Spleen (tissue), 7 donors: ENCODE measurements around the gene MFSD12.

Source experiments
- POLR2A ChIP-seq, 3 donors: fragments of 450-650 bp; IDR thresholded peaks; one replicate each; pipeline ENCODE4 v1.5.1; 2017; ENCODE audit warnings: antibody characterized with exemption in 3 of 3, mild to moderate bottlenecking in 1 of 3
- POLR2AphosphoS5 ChIP-seq, 3 donors: sonication (generic); formaldehyde crosslinking; IDR thresholded peaks; one replicate each; pipeline ENCODE4 v1.5.1; 2017; ENCODE audit warnings: antibody characterized with exemption in 3 of 3
- TF ChIP-seq, protein P1 (sequence below), 11 experiments: fragments of 200-600 bp in 7 of 11; fragments of 450-650 bp in 4 of 11; sonication (generic) in 4 of 11; IDR thresholded peaks in 8 of 11; conservative IDR thresholded peaks in 3 of 11; 1 replicate in 7 of 11; 2 replicates in 4 of 11; pipeline versions ENCODE4 v1.4.0 to v1.8.0; 2016 to 2021; ENCODE audit warnings: antibody characterized with exemption in 11 of 11, inconsistent platforms in 4 of 11, mild to moderate bottlenecking in 1 of 11
- donor health status: DM: no; HTN: no; CAD: no; lungs with moderate emphysema.
- donor health status: DM: no; HTN: no; CAD: no.
- donor health status: DM: no; HTN: no; CAD: no.

DNA sequence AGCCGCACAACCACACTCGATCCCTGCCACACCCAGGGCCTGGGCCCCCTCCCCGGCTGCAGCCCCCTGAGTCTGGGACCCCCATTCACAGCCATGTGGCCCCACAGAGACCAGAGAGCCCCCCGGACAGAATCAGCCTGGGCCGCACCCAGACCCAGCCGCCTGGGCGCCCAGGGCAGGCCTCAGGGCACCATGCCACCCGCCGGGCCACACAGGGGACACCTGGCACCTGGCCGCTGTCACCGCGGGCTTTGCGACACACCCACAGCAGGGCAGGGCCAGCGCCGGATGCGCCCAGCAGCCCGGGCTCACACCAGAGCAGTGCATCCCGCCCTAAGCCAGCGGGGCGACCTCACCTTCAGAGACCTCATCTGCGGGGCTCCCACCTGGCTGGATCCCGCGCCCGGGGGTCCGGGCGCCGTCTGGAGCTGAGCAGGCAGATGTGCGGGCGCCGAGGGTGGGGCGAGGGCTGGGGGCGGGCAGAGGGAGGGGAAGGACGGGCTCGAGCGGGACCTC lies 48.8 kb upstream of the MFSD12 start:
- TF ChIP-seq POLR2A (IDR thresholded peaks at IDR 0.05) (no peak), POLR2AphosphoS5 (IDR thresholded peaks at IDR 0.05) (peak in 2 of 3 donors; percentile 11 to 64)
- TF ChIP-seq, protein P1, sequence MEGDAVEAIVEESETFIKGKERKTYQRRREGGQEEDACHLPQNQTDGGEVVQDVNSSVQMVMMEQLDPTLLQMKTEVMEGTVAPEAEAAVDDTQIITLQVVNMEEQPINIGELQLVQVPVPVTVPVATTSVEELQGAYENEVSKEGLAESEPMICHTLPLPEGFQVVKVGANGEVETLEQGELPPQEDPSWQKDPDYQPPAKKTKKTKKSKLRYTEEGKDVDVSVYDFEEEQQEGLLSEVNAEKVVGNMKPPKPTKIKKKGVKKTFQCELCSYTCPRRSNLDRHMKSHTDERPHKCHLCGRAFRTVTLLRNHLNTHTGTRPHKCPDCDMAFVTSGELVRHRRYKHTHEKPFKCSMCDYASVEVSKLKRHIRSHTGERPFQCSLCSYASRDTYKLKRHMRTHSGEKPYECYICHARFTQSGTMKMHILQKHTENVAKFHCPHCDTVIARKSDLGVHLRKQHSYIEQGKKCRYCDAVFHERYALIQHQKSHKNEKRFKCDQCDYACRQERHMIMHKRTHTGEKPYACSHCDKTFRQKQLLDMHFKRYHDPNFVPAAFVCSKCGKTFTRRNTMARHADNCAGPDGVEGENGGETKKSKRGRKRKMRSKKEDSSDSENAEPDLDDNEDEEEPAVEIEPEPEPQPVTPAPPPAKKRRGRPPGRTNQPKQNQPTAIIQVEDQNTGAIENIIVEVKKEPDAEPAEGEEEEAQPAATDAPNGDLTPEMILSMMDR (IDR thresholded peaks at IDR 0.05 in 8 of 11, conservative IDR thresholded peaks at IDR 0.05 in 3 of 11): no peak
